CD14-positive monocyte (primary cell): ENCODE results near the gene IL1RAPL1. TPM values are rescaled to one million over a fixed set of nuclear protein-coding genes. Genes with fewer than 3 reads are reported as not detected.
A peak's percentile ranks its signal among the peaks of the same experiment; 100 is the strongest.

Experiments used
- DNase-seq, 3 donors: peaks; one replicate each; pipeline ENCODE4 v3.0.0-alpha.2; 2011 to 2022
- H2AFZ ChIP-seq: 2 replicates; pipeline ENCODE4 v1.6.0; 2012; ENCODE audit warnings: mild to moderate bottlenecking, low read depth, low read length, inconsistent platforms; ENCODE audit not compliant: insufficient read depth, poor library complexity, severe bottlenecking
- H3K27ac ChIP-seq, 2 donors: 1 replicate in 1 of 2; 2 replicates in 1 of 2; pipeline ENCODE4 v1.5.1; 2012 to 2013; ENCODE audit warnings: low read length in 2 of 2, control low read depth in 1 of 2, inconsistent platforms in 1 of 2, low read depth in 1 of 2, mild to moderate bottlenecking in 1 of 2
- H3K27me3 ChIP-seq, 2 donors: one replicate each; pipeline versions ENCODE4 v1.6.0 to v1.6.1; 2011 to 2013; ENCODE audit warnings: low read length in 2 of 2; ENCODE audit not compliant: control insufficient read depth in 2 of 2, insufficient read depth in 2 of 2
- H3K36me3 ChIP-seq, 2 donors: replicated peaks in 1 of 2; 1 replicate in 1 of 2; 2 replicates in 1 of 2; pipeline versions ENCODE4 v1.5.1 to v1.6.1; 2012 to 2013; ENCODE audit warnings: low read length in 2 of 2, control low read depth in 1 of 2, inconsistent platforms in 1 of 2, mild to moderate bottlenecking in 1 of 2; ENCODE audit not compliant: insufficient read depth in 2 of 2, control insufficient read depth in 1 of 2
- H3K4me1 ChIP-seq, 2 donors: 1 replicate in 1 of 2; 2 replicates in 1 of 2; pipeline versions ENCODE4 v1.5.1 to v1.6.1; 2012 to 2013; ENCODE audit warnings: low read length in 2 of 2, control low read depth in 1 of 2, inconsistent platforms in 1 of 2, mild to moderate bottlenecking in 1 of 2, moderate library complexity in 1 of 2; ENCODE audit not compliant: insufficient read depth in 2 of 2, control insufficient read depth in 1 of 2
- H3K4me2 ChIP-seq: replicated peaks from 2 replicates; pipeline ENCODE3; 2012; ENCODE audit warnings: low read length, moderate library complexity, mild to moderate bottlenecking; ENCODE audit not compliant: poor library complexity, severe bottlenecking; ENCODE audit errors: extremely low read depth
- H3K4me3 ChIP-seq, 3 experiments: fragments of 200-600 bp in 1 of 3; sonication (generic) in 1 of 3; replicated peaks in 1 of 3; 1 replicate in 2 of 3; 2 replicates in 1 of 3; pipeline ENCODE4 v1.5.1; 2011 to 2013; ENCODE audit warnings: low read length in 3 of 3, mild to moderate bottlenecking in 3 of 3, control low read depth in 2 of 3, low read depth in 2 of 3, inconsistent platforms in 1 of 3, moderate library complexity in 1 of 3
- H3K79me2 ChIP-seq: 2 replicates; pipeline ENCODE4 v1.6.0; 2012; ENCODE audit warnings: mild to moderate bottlenecking, control low read depth, inconsistent platforms, low read length, moderate library complexity; ENCODE audit not compliant: insufficient read depth
- H3K9ac ChIP-seq: 2 replicates; pipeline ENCODE4 v1.6.0; 2017; ENCODE audit warnings: low read length, mild to moderate bottlenecking; ENCODE audit not compliant: insufficient read depth, poor library complexity, severe bottlenecking
- H3K9me3 ChIP-seq, 2 donors: replicated peaks in 1 of 2; 1 replicate in 1 of 2; 2 replicates in 1 of 2; pipeline versions ENCODE4 v1.5.1 to v1.6.1; 2012 to 2013; ENCODE audit warnings: low read length in 2 of 2, control low read depth in 1 of 2; ENCODE audit not compliant: control insufficient read depth in 1 of 2, insufficient read depth in 1 of 2
- H4K20me1 ChIP-seq: 2 replicates; pipeline ENCODE4 v1.6.0; 2012; ENCODE audit warnings: mild to moderate bottlenecking, low read length, control low read depth, moderate library complexity; ENCODE audit not compliant: insufficient read depth
- H3K27ac Mint-ChIP-seq, 7 donors: one replicate each; pipeline ENCODE4 v1.8.0; 2020; ENCODE audit warnings: mild to moderate bottlenecking in 7 of 7, mixed read lengths in 7 of 7, moderate library complexity in 6 of 7, inconsistent platforms in 2 of 7
- H3K27me3 Mint-ChIP-seq, 3 donors: one replicate each; pipeline ENCODE4 v1.8.0; 2021 to 2022; ENCODE audit warnings: low read depth in 3 of 3, mild to moderate bottlenecking in 3 of 3, mixed read lengths in 3 of 3, moderate library complexity in 3 of 3, inconsistent platforms in 1 of 3
- H3K36me3 Mint-ChIP-seq, 2 donors: one replicate each; pipeline ENCODE4 v1.8.0; 2020; ENCODE audit warnings: mixed read lengths in 2 of 2, inconsistent platforms in 1 of 2, mild to moderate bottlenecking in 1 of 2
- H3K4me1 Mint-ChIP-seq: one replicate; pipeline ENCODE4 v1.8.0; 2020; ENCODE audit warnings: mild to moderate bottlenecking, mixed read lengths
- H3K4me3 Mint-ChIP-seq, 2 donors: one replicate each; pipeline ENCODE4 v1.8.0; 2020; ENCODE audit warnings: mild to moderate bottlenecking in 2 of 2, mixed read lengths in 2 of 2, moderate library complexity in 1 of 2
- H3K9me3 Mint-ChIP-seq, 7 donors: one replicate each; pipeline ENCODE4 v1.8.0; 2020 to 2022; ENCODE audit warnings: mixed read lengths in 7 of 7, mild to moderate bottlenecking in 6 of 7, moderate library complexity in 6 of 7, inconsistent platforms in 2 of 7
- CTCF ChIP-seq: fragments of 200-600 bp; IDR thresholded peaks from one replicate; pipeline ENCODE4 v1.8.0; 2022; ENCODE audit warnings: antibody characterized with exemption, mild to moderate bottlenecking
- WGBS: methylation state at CpG from one replicate; pipeline ENCODE4 v1.1.5; 2013; ENCODE audit warnings: missing lambda C conversion rate; ENCODE audit not compliant: insufficient coverage; 5-methylcytosine and 5-hydroxymethylcytosine counted together
- intact Hi-C, 2 donors: fragments of 100-400 bp; cut with micrococcal nuclease; formaldehyde crosslinking; loops; one replicate each; pipeline versions ENCODE4 v1.15.0 to v1.15.1; 2023
- polyA plus RNA-seq, 3 donors: library from polyadenylated mRNA; depleted of rRNA in 1 of 3; unstranded in 2 of 3; stranded (reverse) in 1 of 3; fragments of 300-500 nt in 2 of 3; fragments of >200 nt in 1 of 3; fragmentation: Illumina TruSeq in 2 of 3; gene quantifications; 1 replicate in 2 of 3; 2 replicates in 1 of 3; pipeline ENCODE4 v1.2.3, GENCODE V29; 2012 to 2021

IL1RAPL1 gene
- polyA plus RNA-seq, 3 donors: not detected

DNA sequence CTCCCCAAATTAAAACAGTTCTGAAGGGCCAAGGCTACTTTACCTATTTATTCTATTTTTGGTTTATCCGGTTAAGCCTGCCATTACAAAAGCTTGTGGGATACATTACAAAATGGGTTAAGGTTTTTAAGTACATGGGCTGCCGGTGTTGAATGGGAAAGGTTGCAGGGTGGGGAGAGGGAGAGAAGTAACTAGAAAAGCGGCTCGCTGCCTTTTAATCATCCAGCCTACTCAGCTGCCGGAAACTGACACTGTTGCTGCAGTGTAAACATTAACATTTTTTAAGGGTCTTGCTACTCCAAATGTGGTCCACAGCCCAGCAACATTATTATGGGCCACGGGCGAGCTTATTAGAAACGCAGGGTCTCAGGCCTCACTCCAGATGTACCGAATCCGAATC, 1.5 kb upstream of the IL1RAPL1 start:
- H3K4me1 ChIP-seq: no peaks in the 10 kb centered on the region
- H3K27me3 ChIP-seq: peaks cover 30% of the 10 kb centered on the region in 2 donors
- no peak overlapping the region for H3K27ac ChIP-seq
- no peaks in the 10 kb centered on the region for H3K79me2 ChIP-seq
- no peak for TF ChIP-seq CTCF
- DNase-seq: no peak
- no peak overlapping the region for H2AFZ ChIP-seq
- H3K9me3 ChIP-seq: no peaks in the 10 kb centered on the region
- 16% methylated on average over 3 of the region's 10 CpGs for WGBS
- H3K4me2 ChIP-seq: no peak overlapping the region
- no peaks in the 10 kb centered on the region for H3K36me3 ChIP-seq
- peaks cover 0 to 8% (median 0%) of the 10 kb centered on the region in 3 donors for H3K27me3 Mint-ChIP-seq
- no peak overlapping the region for H3K4me3 ChIP-seq
- H4K20me1 ChIP-seq: no peaks in the 10 kb centered on the region
- H3K9me3 Mint-ChIP-seq: peaks cover 0 to 3% (median 0%) of the 10 kb centered on the region in 7 donors
- H3K36me3 Mint-ChIP-seq: no peaks in the 10 kb centered on the region
- H3K9ac ChIP-seq: no peak overlapping the region
- intact Hi-C loops: no loop called here
- H3K27ac Mint-ChIP-seq: no peak overlapping the region
- H3K4me3 Mint-ChIP-seq: no peak overlapping the region
- H3K4me1 Mint-ChIP-seq: no peaks in the 10 kb centered on the region

DNA sequence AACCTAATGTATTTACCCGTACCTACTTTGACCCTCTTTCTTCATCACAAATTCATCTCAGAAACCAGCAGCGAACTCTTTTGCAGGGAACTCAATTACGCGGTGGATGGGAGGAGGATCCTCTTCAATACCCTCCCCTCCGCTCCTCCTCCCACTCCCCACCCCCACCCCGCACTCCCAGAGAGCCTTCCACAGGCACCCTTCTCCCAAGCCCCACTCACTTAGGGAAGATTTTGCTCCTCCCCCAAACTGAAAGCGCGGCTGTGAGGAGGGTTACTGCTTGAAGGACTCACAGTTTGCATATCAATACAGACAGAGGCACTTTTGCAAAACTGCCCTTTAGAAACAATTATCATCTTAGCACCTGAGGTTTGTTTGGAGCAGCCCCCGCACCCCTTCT, 960 bp upstream of the IL1RAPL1 start:
- Mint-ChIP-seq H3K27me3 (peaks cover 0 to 8% (median 0%) of the 10 kb centered on the region in 3 donors), H3K36me3 (no peaks in the 10 kb centered on the region), H3K9me3 (peaks cover 0 to 3% (median 0%) of the 10 kb centered on the region in 7 donors), H3K4me1 (no peaks in the 10 kb centered on the region), H3K27ac (no peak overlapping the region), H3K4me3 (peak overlapping the region in 1 of 2 donors; percentile 46)
- no peak overlapping the region for H3K4me2 ChIP-seq
- intact Hi-C loops: no loop called here
- no peaks in the 10 kb centered on the region for H3K36me3 ChIP-seq
- DNase-seq: no peak
- H3K9me3 ChIP-seq: no peaks in the 10 kb centered on the region
- no peak overlapping the region for H3K9ac ChIP-seq
- no peak for TF ChIP-seq CTCF
- H3K4me1 ChIP-seq: no peaks in the 10 kb centered on the region
- H3K79me2 ChIP-seq: no peaks in the 10 kb centered on the region
- no peak overlapping the region for H3K4me3 ChIP-seq
- H4K20me1 ChIP-seq: no peaks in the 10 kb centered on the region
- peaks cover 30% of the 10 kb centered on the region in 2 donors for H3K27me3 ChIP-seq
- no CpG with 5 or more reads among the region's 9 CpGs for WGBS
- no peak overlapping the region for H2AFZ ChIP-seq
- H3K27ac ChIP-seq: no peak overlapping the region
